HG03064 (cell line): Measurements from ENCODE around the gene CARMIL1.

Experiments
- ATAC-seq: cut with Tn5 transposase; IDR thresholded peaks from one replicate; pipeline ENCODE4 v1.9.1; 2021; ENCODE audit warnings: low read depth; ENCODE audit not compliant: unreplicated experiment

The CARMIL1 gene

GRCh38 chr6:25401711-25402110 is 122.5 kb downstream of the CARMIL1 start:
- no peak for ATAC-seq

DNA sequence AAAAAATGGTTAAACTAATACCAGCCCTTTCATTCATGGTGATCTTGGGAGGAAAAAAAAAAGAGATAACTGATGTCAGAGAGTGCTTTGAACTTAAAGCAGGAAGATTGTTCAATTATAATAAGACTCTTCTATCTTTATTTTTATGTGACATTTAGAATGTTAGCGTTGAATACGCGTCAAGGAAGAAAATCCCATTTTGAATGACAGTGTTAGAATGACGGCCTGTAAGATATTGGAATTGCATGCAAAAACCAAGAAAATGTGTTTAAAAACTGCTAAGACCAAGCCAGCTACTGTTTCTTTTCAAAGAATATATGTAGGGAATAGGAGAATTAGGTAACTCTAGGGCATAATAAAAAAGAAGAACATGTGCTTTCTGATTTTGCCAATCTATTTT is 123.0 kb downstream of the CARMIL1 start:
- ATAC-seq: no peak

DNA sequence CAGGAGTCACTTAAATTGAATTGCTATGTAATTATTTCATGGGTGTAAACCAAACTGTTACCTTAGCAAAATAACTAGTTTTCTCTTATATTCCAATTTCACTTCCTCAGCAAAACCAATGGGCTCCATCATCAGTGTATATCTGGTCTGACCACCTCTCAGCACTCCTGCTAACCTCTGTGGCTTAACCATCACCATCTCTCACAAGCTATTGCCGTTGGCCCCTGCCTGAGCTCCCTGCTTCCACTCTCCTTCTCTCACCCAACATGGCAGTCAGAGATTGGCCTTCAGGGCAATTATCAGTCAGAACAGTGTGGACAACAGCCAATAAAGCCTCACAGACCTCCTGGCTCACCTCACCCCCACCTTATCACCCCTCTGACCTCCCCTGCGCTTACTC is 124.0 kb downstream of the CARMIL1 start:
- ATAC-seq: no peak

GRCh38 chr6:25404091-25404490 is 124.9 kb downstream of the CARMIL1 start:
- no peak for ATAC-seq

DNA sequence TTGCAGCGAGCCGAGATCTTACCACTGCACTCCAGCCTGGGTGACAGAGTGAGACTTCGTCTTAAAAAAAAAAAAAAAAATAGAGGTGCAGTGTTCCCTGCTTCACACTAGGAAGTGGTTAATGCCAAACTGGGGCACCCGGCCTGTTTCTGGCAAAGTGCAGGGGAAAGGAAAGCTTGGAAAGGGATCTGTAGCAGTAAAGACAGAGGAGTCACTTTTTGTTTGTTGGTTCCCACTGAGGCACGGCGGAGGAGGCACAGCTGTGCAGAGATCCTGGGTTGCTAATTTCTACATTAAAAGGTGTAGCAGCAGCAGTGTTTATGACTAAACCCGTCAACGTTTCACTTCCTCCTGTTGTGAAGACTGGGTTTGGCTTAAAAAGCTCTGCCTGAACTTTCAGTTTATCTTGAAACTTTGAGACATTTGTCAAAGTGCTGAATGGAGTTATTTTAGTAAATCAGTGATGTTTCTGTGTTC is 125.6 kb downstream of the CARMIL1 start:
- ATAC-seq: peak; percentile 94

DNA sequence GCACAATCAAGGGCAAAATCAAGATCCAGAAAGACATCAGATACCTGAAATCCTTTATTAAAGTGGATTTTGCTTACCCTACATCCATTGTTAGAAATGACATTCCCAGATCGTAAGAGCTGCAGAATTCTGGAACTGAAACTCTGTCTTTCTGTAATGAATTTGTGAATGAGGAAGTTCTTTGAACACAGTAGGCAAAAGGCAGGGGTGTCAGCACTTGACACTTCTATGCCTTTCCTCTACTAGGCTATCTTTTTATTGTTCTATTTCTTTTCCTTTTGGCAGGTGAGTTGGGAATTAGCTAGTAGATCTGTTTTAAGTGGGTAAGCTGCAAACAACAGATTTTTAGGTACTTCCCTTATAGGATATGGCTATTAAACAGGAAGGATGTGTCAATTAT is 126.3 kb downstream of the CARMIL1 start:
- no peak for ATAC-seq

DNA sequence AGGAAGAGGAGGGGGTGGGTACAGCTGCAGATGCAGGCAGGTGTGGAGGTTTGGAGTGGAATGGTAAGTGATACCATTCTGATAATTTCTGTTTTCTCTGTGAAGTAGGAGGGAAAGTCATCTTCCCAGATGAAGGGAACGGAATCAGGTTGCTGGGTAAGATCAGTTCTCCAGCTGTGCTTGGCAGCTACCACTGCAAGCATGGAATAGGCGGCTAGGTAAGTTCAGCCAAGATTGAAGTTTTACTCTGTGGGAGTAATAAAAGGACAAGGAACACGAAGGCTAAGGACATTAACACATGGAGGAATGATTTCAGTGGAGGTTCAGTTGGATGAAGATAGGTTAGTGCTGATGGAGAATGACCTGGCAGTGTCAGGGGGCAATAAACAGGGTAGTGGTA is 128.3 kb downstream of the CARMIL1 start:
- ATAC-seq: no peak

DNA sequence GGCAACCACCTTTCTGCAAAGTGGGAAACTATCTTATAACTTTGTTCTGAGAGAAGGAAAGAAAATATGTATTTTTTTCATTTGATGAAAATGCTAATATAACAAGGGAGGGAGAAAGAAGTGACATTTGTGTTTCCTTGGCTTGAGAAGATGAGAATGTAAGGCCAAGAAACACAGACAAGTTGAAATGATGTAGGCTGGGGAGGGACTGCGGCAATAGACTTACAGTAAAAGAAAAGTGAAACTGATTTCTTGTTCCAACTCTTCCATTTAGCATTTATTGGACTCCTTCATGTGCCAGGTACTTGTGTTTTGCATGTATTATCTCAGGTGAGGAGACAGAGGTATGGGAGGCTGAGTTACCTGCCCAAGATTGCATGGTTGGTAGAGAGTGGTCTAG is 130.9 kb downstream of the CARMIL1 start:
- ATAC-seq: no peak

GRCh38 chr6:25411316-25411950 is 132.3 kb downstream of the CARMIL1 start:
- ATAC-seq: no peak

DNA sequence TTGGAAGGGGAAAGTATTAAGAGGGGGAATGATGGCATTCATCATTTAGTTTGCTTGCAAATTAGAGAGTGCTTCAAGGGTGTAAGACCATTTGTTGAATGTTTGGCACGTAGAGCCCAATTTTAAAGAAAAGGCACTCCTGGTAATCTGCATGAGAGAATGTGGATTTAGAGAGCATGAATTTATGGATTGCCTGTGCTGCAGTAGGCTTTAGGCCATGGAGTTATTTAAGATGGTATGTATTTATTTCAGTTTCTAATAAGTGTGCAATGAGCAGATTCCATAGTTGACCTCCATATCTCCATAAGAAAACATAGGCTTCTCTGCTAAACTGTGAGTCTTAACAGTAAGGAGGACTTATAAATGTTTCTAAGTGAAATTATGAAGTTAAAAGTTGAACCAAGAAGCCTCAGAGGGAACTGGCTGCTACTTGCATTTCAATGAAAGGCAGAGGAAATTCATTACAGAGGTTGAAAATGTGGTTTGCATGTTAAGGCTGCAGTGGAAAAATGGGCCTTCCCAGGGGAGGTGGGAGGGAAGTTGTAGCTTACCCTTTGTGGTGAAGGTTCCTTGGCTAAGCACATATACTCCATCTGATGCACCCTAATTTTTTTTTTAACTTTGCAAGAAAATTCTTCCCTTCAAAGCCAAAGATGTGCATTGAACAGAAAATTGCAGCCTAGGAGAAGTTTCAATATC is 134.2 kb downstream of the CARMIL1 start:
- no peak for ATAC-seq

GRCh38 chr6:25414168-25414567 is 135.0 kb downstream of the CARMIL1 start:
- no peak for ATAC-seq

DNA sequence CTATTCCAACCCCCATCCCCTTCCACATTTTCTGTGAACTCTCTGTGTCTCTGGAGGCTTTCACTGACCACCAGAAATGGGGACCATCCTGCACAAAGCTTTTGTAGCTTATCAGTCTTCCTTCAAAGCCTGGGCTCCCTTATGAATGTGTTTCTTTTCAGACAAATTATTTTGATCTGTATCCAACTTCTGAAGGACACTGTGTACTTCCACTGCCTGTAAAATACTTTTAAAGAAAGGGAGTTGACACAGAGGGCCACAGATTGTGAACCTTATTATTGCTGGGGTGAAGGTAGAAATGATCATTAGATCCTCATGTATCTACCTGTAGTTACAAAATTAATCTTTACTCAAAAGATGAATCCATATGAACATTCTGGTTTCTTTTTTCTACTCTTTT is 135.6 kb downstream of the CARMIL1 start:
- ATAC-seq: no peak

GRCh38 chr6:25415274-25415673 is 136.1 kb downstream of the CARMIL1 start:
- no peak for ATAC-seq

GRCh38 chr6:25415701-25416100 is 136.5 kb downstream of the CARMIL1 start:
- ATAC-seq: no peak

- no peak for ATAC-seq
These were observed 138.0 kb downstream of the CARMIL1 start for GRCh38 chr6:25417046-25417605.

DNA sequence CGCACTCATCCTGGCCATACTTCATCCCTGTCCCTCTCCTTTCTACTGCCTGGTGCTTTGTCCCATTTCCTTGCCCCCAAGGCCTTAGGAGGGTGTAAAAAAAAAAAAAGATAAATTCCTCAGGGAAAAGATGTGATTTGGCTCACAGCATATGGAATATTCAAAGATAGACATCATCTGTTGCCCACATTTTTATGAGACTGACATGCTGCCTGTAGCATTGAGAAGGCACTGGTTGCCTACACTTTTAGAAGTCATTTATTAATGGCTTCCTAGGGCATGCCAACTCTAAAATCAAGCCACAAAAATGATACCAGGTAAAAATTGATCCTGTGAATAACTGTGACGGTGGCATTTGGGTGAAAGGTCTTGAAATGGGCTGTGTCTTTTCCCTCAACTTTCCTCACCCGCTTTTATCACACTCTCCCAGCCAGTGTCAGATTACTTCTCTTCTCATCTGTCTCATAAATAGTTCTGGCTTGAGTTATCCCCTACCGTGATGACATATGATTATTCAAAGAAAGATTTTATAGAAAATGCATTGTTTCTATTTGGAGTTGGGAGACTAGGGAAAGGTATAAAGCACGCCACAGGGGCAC is 139.4 kb downstream of the CARMIL1 start:
- ATAC-seq: no peak

GRCh38 chr6:25419879-25420278 is 140.7 kb downstream of the CARMIL1 start:
- no peak for ATAC-seq

DNA sequence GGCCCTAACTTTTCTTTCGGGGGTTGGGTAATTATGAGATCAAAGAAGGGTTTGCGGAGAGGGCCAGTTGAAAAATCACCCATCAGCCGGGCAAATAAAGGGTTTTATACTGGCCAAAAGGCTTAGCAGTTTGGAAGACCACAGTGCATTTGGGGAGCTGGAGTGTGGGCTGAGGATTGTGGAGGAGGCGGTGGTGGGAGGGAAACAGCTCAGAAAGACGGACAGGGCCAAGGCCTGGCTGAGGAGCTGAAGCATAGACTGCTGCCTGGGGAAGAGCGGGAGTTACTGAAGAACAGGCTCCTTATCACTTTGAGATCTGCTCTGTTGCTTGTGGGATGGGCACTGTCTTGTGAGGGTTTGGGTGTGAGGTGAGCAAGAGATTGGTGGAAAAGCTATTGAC is 144.2 kb downstream of the CARMIL1 start:
- no peak for ATAC-seq

DNA sequence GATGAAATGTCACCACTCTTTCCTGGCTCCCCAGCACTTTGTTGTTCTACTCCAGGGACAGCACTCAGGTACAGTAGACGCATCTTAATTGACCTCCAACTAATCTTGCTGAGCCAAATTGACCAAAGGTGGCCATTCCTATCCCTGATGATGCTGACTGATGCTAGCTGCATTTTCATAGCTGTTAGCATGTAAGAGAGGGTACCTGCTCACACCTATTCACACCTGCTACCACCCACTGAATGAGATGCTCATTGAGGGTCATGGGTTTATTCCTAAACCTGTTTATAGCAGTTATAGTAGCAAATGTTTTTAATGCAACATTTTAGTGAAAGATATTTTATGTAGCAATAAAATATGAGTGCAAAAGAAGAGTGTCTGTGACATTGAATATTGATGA is 145.1 kb downstream of the CARMIL1 start:
- ATAC-seq: no peak

DNA sequence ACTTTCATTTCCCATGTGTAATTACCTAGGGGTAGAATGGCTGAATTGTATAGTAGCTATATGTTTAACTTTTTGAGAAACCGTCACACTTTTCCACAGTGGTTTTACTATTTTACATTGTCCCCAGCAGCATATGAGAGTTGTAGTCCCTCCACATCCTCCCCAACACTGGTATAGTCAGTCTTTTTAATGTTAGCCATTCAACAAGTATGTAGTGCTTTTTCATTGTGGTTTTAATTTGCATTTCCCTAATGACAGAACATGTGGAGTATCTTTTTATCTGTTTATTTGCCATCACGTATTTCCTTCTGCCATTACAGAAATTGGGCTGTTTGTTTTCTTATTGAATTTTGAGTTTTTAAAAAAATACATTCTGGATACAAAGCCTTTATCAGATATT is 148.4 kb downstream of the CARMIL1 start:
- ATAC-seq: no peak

- no peak for ATAC-seq
These were observed 149.7 kb downstream of the CARMIL1 start for GRCh38 chr6:25428758-25429317.
